Dermis microvascular lymphatic vessel endothelial cell (primary cell): Measurements from ENCODE around the gene PPIE. TPM values are rescaled to one million over a fixed set of nuclear protein-coding genes. Genes with fewer than 3 reads are reported as not detected.

Source experiments
- DNase-seq, 2 donors: peaks; one replicate each; pipeline versions ENCODE4 v3.0.0 to v3.0.0-alpha.2; 2010; ENCODE audit warnings: low read depth in 2 of 2
- total RNA-seq: library from RNA; depleted of rRNA; stranded (reverse); fragments of >200 nt; gene quantifications from 2 replicates; pipeline ENCODE4 v1.2.1, GENCODE V29; 2014

Gene PPIE
- total RNA-seq, 1 donor from 2014 or later: 37.7 TPM

DNA sequence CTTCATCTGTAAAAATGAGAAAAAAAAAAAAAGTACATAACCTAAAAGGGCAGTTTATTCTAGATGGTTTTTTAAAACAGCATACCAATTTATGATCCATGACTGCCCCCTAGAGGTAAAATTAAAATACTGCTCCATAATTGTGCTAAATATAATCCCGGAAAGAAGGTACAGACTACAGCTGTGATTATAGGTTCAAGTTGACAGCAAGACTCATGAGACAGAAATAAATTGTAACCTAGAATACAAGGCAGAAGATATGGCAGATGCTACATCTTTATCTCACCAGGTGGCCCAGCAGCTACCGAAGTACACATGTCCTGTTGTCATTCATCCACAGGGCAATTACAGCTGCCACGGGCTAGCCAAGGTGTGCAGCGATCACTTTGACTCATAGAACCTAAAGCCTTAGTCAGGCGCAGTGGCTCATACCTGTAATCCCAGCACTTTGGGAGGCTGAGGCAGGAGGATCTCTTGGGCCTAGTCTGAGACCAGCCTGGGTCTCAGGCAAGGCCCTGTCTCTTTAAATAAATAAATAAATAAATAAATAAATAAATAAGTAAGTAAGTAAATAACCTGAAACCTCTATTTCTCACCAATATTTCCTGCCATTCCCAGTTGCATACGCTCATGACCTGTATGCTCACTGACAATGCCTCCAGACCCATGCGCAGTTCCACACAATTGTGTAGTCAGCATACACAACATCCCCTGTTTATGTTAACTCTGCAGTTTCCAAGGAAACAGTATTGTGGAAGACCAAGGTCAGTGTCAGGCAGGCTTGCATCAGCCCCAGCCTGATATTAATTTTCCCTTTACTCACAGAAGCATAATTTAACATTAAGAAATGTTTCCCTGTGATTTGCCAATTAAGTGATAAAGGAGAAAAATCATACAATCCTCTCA, 18.3 kb upstream of the PPIE start:
- DNase-seq: peak; percentile 65 to 86

DNA sequence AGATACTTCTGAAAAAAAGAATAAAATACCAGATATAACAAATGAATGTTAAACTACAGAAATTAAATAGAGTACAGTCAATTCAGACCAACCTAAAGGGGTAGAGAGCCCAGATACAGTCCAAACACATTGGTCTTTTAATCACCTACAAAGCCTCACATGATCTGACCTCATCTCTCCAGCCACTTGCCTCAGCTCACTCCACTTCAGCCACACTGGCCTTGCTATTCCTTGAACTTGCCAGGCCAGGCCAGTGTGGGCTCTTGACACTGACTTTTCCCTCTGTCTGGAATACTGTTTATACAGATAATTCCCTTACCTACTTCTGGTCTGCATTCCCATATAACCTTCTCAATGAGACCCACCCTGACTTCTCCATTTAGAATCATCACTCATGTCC, 17.0 kb upstream of the PPIE start:
- DNase-seq: no peak

DNA sequence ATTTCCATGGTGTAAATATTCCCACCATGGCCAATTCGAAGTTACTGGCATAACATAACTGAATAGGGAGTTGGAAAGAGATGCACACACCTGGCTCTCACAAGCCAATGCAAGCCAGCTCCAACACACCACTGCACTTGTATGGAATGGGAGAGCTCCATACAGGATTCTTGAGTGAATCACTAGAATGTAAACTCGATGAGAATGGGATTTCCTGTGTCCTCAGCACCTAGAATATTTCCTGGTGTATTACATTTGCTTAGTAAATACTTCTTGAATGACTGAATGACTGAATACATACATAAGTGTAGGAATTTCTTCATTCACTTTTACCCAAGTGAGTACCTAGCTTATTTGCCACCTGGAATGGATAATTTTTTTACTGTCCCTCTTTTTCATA, 16.2 kb upstream of the PPIE start:
- DNase-seq: no peak

DNA sequence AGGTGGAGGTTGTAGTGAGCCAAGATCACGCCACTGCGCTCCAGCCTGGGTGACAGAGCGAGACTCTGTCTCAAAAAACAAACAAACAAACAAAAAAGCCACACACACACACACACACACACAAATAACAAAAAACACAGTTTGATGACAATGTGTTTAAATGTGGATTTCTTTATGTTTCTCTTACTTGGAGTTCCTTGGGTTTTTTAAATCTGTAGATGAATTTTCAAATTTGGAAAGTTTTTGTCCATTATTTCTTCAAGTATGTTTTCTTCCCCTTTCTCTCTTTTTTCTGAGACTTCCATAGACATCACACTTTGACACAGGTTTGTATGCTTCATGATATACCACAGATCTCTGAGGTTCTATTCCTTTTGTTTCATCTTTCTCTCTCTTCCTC, 12.1 kb upstream of the PPIE start:
- no peak for DNase-seq

DNA sequence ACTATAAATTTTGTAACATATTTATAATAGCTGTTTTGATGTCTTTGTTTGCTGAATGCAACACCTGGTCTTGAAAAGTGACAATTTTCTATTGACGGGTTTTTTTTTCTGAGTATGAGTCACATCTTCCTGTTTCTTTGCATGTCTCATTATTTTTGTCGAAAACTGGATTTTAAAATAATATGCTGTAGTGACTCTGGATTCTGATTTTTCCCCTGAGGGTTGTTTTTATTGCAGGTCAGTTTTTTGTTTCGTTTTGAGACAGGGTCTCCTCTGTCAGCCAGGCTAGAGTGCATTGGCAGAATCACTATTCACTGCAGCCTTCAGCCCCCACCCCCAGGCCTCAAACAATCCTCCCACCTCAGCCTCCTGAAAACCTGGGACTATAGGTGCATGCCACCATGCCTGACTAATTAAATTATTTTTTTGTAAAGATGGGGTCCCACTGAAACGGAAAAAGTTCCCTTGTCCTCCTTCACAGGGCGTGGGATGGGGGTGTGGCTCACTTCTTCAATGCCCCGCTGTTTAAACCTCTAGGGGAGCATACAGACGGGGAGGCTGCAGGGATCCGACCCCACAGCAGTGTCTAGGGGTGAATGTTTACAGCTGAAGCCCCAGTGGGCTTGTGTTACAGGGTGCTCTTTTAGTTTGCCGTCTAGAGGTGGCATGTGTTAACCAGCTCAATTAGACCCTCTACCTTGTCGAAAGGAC, 11.3 kb upstream of the PPIE start:
- DNase-seq: peak in 1 of 2 donors; percentile 41

DNA sequence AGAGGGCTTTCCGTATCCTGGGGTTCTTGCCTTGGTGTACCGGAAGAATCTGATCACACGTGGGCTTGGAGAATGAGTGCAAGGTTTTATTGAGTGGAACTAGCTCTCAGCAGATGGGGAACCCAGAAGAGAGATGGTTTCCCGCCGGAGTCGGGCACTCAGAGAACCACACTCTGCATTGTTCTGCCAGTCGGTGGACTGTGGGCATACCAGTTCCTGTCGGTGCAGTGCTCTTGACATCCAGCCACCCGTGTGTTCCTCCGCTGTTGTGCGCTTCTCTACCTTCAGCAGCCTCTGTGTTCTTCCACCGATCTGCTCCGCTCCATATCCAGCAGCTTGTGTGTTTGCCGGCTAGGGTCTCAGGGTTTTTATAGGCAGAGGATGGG, 10.8 kb upstream of the PPIE start:
- no peak for DNase-seq

DNA sequence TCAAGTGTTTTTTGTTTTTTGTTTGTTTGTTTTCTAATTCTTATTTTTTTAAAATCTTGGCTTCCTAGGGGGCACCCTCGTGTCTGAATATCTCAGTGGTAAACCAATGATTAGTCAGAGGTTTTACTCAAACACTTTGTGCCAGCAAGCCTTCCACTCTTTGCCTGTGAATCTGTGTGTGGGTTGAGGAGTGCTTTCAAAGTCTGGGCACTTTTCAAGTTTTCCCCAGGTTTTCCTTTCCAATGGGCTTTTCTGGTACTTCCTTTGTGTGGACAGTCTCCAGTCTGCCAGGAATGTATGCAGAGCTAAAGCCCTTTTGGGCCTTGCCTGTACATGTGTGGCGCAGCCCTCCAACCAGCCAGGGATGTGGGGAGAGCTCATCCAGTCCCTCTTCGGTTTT, 9.7 kb upstream of the PPIE start:
- DNase-seq: no peak

DNA sequence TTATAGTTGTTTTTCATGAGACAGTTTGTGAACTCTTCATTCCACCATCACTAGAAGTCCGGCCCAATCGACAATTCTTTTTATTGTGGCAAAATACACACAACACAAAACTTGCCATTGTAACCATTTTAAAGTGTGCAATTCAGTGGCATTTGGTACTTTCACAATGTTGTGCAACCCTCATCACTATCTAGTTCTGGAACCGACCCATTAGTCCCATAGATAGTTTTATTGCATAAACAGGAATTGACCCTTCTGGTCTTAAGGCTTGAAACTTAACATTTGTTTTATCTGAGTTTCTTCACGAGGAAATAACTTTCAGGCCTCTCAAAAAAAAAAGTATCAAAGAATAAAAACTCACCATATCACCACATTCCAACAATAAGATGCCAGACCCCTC, 8.8 kb upstream of the PPIE start:
- DNase-seq: no peak

DNA sequence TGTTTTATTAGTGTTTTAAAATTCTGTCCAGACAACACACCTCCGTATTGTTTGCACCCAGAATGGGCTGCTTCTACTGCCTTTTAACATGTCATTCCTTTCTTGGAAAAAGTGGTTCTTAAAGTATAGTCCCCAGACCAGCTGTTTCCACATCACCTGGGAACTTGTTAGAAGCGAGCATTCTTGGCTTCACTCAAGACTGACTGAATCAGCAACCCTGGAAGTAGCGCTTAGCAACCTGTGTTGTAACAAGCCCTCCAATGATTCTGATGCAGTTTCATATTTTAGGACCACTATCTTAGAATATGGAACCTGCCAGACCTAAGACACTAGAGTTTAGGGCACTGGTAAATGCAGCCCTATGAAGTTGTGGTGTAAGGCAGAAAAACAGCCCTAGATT, 6.0 kb upstream of the PPIE start:
- DNase-seq: no peak

DNA sequence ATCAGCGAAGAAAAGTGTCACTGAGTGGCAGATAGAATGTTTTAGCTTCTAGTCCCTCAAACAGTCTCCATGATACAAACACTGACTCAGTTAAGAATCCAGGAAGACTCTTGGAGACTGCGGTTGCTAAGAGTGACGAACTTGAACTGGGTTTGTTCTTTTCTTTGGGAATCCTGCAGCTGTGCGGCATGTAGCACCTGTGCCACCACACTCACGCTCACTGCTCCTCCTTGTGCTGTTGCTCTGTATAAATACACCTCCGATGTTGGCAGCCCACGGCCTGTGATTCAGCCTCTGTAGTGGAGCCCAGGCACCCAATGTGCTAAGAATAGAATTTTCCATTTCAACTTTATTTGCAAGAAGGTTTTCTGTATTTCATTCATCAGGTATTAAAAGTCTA, 5.5 kb upstream of the PPIE start:
- DNase-seq: no peak

DNA sequence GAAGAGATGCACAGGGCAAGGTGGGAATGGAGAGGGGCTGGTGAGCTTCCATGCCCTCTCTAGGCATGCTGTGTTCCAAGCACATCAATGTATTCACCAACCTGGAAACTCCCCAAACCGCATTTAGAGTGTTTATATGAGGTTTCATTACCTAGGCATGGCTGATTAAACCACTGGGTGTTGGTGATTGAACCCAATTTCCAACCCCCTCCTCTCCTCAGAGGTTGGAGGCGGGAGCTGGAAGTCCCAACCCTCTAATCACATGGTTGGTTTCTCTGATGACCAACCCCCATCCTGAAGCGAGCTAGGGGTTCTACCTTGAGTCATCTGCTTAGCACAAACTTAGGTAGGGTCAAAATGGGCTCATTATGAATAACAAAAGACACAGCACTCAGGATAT, 3.0 kb upstream of the PPIE start:
- no peak for DNase-seq

DNA sequence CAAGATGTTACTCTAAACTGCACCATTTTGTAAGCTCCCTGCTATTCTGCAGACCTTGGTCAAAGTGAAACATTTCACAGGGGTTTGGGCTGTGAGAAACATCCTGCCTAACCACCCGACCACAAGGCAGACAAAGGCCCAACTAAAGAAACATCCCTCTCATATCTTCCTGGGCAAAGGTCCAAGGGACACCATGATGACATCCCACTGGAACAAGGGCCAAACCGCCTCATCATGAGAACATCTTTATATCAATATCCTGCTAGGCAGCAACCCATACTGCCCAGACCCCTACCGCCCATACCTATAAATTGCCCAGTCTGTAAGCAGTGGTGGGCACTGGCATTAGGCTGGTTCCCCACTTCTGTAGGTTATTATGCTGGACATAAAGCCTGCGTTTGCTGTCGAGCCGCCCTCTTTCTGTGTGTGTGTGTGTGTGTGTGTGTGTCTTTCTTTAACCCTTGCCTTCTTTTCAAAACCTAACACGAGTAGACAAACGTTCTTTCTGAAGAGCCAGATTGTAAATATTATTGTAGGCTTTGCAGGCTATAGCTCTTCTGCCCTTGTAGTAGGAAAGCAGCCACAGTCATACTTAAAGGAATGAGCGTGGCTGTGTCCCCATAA, 1.0 kb upstream of the PPIE start:
- DNase-seq: peak in 1 of 2 donors; percentile 29

DNA sequence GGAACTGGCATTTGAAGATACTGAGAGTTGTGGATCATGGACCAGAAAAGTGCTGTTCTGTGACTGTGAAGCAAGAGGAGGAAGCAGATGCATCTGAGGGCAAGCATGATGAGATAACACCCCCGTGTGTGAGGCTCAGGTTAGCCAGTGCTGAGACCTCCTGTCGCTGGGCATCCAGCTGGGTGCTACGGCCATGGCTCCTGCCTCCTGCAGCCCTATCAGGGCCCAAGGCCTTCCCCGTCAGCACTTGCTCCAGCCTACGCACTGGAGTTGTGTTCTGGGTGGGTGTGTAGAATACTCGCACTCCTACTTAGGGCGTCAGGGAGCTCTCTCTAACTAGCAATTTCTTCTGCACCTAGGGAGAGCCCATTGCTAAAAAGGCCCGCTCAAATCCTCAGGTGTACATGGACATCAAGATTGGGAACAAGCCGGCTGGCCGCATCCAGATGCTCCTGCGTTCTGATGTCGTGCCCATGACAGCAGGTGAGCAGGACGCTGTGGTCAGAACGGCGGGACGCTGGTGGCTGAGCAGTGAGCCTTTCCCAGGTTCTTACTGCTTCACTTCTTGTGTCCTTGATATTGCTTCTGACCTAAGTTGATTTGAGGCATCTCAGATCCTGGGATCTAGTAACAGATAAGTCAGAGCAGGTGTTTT, 6.5 kb downstream of the PPIE start:
- no peak for DNase-seq

DNA sequence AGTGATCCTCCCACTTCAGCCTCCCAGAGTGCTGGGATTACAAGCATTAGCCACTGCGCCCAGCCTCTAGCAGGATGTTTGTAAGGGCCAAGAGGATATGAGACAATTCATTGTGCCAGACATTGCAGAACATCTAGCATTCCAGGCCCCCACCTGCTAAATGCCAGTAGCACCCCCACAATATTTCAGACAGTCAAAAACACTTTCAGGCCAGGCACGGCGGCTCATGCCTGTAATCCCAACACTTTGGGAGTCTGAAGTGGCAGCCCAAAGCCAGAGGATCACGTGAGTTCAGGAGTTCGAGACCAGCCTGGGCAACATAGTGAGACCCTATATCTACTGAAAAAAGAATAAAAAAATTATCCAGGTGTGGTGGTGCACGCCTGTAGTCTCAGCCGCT, 12.9 kb downstream of the PPIE start:
- DNase-seq: peak in 1 of 2 donors; percentile 10

DNA sequence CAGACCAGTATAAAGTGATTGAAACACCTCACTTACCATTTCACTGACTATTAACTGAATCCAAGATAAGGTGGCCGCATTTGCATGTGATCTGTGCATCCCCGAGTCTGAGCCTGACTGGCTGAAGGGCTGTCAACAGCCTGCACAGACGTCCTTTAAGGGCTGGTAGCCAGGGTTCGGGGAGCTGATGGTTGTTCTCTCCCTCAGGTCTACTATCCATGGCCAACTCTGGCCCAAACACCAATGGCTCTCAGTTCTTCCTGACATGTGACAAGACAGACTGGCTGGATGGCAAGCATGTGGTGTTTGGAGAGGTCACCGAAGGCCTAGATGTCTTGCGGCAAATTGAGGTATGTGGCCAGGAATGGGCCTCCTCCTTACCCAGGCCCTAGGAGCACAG, 14.0 kb downstream of the PPIE start:
- DNase-seq: no peak

DNA sequence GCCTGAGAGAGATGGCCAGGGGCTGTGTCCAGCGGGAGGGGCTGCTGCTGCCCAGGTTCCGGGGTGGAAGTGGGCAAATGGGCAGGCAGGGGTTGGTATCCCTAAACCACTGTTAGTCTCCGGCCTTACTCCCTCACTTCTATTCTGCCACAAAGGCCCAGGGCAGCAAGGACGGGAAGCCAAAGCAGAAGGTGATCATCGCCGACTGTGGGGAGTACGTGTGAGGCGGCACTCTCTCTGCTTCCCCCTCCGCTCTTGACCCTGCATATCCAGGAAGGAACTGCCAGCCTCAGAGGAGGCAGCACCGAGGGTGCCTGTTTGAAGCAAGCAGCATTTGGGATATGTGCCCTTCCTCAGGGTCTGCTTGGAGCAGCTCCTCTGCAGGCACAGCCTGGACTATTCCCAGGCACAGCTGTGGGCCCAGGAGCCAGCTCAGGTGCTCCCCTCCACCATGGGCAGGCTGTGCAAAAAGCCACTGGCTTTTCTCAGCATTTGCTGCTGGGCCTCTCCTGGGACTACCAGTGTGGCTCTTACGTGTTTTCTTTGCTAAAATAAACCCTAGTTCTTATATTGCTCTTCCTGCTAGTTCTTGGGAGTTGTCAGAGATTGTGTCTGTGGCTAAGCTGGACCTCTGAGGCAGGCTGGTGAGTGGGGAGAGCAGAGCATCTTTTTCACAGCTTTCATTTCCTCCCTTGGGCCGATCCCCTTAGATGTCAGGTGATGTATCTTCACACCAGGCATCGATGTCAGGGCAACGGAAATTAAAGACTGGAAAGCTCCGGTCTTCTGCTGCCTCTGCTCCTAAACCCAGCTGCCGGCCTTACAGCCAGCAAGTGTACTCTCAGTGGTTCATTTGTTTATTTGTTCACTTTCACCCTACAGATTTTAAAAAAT, 14.7 kb downstream of the PPIE start:
- no peak for DNase-seq

DNA sequence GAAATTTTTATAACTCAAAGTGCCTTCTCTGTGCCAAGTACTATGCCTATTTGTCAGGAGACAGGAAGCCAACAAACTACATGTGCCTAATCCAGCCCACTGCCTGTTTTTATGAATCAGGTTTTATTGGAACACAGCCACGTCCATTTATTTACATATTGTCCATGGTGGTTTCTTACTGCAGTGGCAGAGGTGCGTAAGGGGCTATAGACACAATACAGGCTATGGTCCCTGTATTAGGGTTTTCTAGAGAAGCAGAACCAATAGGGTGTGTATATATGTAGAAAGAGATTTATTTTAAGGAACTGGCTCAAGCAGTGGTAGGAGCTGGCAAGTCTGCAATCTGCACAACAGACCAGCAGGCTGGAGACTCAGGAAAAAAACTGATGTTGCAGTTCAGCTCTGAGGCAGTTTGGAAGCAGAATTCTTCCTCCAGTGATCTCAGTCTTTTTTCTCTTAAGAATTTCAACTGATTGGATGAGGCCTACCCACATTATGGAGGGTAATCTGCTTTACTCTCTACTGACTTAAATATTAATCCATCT, 15.4 kb downstream of the PPIE start:
- DNase-seq: peak; percentile 72 to 87

DNA sequence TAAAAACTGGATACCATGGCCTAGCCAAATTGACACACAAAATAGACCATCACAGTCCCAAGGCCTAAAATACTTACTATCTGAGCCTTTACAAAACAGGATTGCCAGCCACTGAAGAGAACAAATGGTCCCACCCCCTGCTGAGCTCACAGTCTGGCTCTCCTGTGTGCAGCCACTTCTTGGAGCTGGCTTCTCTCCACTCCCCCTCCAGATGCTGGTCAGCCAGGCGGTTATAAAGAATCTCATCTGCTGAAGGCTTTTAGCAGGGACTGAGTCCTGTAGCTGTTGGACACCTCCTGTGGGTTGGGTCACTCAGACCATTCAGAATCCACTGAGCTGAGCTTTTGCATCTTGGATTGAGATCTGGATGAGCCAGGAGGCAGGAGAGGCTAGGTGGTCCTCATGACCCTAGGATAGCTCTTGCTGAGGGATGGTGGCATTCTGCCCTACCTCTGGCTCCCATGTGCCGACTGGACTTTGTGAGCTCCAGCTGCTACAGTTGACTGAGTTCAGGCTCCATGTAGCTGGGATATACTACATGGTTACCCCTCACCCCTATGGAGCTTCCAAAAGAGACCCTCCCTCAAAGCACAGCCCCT, 16.3 kb downstream of the PPIE start:
- DNase-seq: no peak

DNA sequence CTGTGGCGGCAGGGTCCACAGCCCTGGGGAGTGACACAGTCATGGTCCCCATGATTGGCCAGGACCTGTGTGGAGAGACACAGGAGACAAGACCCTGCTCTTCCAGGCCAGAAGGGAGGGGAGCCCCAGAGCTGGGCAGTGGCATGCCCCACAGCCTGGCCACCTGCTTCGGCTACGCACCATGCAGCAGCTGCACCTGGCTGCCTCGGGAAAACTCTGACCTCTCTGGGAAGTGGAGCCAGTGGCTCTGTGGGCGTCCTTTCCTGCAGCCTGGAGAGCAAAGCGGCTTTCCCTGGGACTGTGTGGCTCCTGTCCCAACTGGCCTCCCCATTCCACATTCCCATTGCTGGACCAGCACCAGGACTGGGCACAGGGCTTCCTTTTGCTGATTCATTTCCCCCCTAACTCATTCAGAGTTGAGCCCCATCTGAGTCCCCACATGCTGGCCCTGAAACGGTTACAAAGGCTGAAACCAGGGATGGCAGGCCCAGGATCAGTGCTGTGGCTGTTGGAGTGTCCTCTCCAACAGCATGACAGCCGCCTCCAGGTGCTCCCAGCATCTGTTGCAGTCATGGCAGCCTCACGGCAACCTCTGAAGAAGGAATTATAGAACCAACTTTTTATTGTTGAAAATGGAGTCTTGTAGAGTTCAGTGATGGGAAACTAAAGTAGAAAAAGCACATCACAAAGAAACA, 17.4 kb downstream of the PPIE start:
- peak; percentile 40 to 60 for DNase-seq

DNA sequence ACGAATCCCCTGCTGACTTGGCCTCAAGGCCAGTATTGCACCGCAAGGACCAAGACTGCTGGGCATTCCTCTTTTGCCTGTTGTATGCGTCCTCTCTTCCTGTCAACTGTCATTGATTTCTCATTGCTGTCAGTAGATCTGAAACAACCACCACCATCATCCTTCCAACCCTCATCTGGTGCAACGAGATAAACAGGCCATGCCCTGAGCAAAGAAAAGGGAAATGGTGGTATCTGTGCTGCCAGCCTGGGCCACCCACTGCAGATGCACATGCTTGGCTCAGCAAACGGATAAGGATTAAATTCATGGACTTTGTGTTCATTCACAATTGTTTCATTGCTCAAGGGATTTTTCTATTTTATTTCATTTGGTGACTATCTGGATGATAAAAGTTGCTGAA, 18.8 kb downstream of the PPIE start:
- DNase-seq: no peak
